ENCODE data around the gene BAX.
"Not testable (repeated sequence)": the region's sequence is repeated elsewhere in the genome, so short reads cannot be mapped to it uniquely, and the experiment has no call there.

The BAX gene

DNA sequence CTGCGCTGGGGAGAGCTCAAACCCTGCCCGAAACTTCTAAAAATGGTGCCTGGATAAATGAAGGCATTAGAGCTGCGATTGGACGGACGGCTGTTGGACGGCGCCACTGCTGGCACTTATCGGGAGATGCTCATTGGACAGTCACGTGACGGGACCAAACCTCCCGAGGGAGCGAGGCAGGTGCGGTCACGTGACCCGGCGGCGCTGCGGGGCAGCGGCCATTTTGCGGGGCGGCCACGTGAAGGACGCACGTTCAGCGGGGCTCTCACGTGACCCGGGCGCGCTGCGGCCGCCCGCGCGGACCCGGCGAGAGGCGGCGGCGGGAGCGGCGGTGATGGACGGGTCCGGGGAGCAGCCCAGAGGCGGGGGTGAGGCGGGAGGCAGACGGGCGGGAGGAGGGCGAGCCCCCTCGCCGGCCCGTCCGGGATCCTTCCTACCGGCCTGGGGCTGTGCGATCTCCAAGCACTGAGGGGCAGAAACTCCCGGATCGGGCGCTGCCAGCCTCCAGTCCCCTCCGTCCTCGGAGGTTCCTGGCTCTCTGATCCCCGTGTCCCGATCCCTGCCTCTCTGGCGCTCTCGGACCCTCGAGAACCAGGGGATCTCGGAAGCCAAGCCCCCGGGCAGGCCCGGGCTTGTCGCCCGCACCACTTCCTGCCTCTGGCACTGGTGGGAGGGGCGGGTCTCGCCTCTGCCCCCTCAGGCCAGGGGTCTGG lies at the start of gene BAX:
BAX (plus strand) TSS at position 281 of the 713 bp plus-strand sequence; CDS start at position 335, 54 bp downstream.
- DNase-seq (ENCODE audit: low spot score) = peak; percentile 98

DNA sequence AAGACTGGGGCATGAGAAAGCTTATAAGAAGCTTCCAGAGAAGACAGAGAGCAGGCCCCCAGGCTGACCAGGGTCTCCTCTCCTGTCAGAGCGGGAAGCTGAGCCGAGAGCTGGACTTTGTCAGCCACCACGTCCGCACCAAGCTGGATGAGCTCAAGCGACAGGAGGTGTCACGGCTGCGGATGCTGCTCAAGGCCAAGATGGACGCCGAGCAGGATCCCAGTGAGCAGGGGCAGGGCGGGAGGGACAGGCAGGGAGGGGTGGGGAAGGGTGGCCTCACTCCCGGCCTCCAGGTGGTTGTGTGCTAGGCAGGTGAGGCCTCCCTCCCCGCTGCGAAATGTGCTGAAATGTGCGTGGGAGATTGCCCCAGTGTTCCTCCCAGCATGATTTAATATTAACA lies 49.0 kb upstream of the BAX start:
- DNase-seq (ENCODE audit: low spot score) = no peak

DNA sequence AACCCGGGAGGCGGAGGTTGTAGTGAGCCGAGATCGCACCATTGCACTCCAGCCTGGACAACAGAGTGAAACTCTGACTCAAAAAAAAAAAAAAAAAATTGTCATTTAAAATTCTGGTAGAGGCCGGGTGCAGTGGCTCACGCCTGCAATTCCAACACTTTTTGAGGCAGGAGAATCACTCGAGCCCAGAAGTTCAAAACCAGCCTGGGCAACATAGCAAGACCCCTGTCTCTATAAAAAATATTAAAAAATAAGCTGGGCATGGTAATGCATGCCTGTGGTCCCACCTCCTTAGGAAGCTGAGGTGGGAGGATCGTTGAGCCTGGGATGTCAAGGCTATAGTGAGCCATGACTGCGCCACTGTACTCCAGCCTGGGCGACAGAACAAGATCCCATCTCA lies 48.4 kb upstream of the BAX start:
- DNase-seq (ENCODE audit: low spot score) = no peak

- no peak for DNase-seq (ENCODE audit: low spot score)
Observed at GRCh38 chr19:48907671-48908070, 47.0 kb upstream of the BAX start.

GRCh38 chr19:48909424-48910077 lies 45.1 kb upstream of the BAX start:
- not testable (repeated sequence) for DNase-seq (ENCODE audit: low spot score)

DNA sequence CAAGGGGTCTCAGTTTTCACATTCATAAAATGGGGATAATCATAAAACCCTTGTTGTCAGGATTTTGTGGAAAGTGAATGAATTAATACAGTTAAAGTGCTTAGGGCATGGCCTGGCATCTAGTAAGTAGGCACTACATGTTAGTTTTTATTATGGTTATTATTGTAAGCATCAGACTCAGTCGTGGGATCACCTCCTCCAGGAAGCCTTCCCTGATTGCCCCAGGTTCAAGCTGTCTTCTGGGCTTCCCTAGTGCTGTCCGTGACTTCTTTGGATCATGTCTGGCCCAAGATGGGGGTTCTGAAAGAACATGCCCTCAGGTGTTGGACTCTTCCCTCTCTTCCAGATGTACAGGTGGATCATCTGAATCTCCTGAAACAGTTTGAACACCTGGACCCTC lies 43.9 kb upstream of the BAX start:
- DNase-seq (ENCODE audit: low spot score) = no peak

DNA sequence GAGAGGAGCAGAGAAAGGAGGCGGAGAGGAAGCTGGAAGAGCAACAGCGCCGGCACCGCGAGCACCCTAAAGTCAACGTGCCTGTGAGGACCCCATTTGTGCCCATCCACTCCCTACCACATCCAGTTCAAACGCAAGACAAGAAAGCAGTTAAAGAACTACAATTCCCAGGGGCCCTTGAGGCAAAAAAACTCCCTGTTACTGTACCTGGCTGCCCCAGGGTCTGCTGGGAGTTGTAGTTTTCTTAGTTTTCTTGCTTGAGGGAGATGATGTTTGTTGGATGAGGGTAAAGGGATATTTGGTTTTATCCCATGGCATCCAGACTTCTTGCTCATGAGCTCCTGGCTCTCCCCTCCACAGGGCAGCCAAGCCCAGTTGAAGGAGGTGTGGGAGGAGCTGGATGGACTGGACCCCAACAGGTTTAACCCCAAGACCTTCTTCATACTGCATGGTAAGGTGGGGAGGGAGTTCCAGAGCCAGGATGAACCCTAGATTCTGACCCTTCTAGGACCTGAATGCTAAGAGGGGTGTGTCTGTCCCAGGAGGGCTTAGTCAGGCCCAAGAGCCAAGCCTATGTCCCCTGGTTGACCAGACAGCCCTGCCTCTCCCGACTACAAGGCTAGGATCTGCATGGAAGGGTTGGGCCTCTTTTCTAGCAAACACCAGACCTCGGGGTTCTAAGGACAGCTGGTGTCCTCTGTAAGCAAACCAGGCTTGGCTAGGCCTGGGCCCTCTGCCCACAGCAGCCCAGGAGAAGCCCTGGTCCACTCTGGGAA lies 41.4 kb upstream of the BAX start:
- peak; percentile 52 for DNase-seq (ENCODE audit: low spot score)

- DNase-seq (ENCODE audit: low spot score) = no peak
Observed at GRCh38 chr19:48914181-48914580, 40.5 kb upstream of the BAX start.

- no peak for DNase-seq (ENCODE audit: low spot score)
Observed at GRCh38 chr19:48915757-48916156, 38.9 kb upstream of the BAX start.

DNA sequence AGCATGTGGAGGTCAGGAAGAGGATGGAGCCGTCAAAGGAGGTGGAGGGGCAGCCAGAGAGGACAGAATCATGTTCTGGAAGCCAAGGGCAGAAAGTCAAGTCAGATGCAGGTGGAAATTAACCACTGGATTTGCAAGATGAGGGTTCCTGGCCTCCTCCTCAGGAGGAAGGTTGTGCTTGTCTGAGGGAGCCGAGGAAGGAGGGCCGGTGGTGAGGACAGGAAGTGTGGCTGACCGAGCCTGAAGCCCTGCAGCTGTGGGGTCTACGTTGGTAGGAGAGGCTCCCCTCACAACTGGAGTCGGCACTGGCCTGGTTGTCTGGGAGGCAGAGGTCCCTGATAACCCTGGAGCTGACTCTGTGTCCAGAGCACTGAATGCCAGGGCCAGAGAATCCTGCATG lies 36.6 kb upstream of the BAX start:
- DNase-seq (ENCODE audit: low spot score) = no peak

DNA sequence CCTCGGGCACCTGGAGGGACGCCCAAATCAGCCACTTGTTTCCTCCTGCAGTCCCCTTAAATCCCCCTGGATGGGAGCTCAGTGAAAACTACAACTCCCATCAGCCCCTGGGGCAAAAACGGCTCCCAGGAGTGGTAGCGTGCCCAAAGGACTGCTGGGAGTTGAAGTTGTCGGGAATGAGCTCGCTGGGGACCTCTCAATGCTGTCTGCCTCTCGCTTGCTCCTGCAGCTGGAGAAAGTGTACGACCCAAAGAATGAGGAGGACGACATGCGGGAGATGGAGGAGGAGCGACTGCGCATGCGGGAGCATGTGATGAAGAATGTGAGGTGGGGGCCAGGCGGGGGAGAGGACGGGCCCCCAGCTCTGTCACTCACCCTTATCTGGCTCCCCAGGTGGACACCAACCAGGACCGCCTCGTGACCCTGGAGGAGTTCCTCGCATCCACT lies 35.9 kb upstream of the BAX start:
- peak; percentile 84 for DNase-seq (ENCODE audit: low spot score)

GRCh38 chr19:48919271-48919670 lies 35.4 kb upstream of the BAX start:
- not testable (repeated sequence) for DNase-seq (ENCODE audit: low spot score)

DNA sequence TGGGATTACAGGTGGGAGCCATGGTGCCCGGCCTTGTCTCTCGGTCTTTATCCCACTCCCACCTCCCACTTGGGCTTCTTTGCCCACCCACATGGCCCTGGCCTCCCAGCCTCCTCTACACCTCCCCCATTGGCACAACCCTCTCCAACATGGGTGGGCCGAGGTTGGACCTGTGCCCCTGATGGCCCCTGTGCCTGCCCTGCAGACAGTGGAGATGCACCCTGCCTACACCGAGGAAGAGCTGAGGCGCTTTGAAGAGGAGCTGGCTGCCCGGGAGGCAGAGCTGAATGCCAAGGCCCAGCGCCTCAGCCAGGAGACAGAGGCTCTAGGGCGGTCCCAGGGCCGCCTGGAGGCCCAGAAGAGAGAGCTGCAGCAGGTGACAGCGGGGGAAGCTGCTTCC lies 33.7 kb upstream of the BAX start:
- DNase-seq (ENCODE audit: low spot score) = no peak

- no peak for DNase-seq (ENCODE audit: low spot score)
Observed at GRCh38 chr19:48921721-48922500, 32.8 kb upstream of the BAX start.

DNA sequence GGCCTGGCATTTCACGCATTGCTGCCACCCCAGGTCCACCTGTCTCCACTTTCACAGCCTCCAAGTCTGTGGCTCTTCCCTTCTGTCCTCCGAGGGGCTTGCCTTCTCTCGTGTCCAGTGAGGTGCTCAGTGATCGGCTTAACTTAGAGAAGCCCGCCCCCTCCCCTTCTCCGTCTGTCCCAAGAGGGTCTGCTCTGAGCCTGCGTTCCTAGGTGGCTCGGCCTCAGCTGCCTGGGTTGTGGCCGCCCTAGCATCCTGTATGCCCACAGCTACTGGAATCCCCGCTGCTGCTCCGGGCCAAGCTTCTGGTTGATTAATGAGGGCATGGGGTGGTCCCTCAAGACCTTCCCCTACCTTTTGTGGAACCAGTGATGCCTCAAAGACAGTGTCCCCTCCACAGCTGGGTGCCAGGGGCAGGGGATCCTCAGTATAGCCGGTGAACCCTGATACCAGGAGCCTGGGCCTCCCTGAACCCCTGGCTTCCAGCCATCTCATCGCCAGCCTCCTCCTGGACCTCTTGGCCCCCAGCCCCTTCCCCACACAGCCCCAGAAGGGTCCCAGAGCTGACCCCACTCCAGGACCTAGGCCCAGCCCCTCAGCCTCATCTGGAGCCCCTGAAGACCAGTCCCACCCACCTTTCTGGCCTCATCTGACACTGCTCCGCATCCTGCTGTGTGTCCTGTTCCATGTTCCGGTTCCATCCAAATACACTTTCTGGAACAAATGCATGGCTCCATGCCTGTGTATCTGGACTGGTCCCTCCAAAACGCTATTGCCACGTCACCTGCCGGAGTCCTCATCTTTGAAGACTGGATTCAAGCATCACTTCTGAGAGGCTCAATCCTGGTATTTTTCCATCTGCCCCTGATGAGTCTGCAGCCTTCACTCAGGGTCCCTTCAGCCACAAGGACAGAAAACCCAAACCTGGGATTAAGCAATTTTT lies 31.9 kb upstream of the BAX start:
- DNase-seq (ENCODE audit: low spot score) = no peak

DNA sequence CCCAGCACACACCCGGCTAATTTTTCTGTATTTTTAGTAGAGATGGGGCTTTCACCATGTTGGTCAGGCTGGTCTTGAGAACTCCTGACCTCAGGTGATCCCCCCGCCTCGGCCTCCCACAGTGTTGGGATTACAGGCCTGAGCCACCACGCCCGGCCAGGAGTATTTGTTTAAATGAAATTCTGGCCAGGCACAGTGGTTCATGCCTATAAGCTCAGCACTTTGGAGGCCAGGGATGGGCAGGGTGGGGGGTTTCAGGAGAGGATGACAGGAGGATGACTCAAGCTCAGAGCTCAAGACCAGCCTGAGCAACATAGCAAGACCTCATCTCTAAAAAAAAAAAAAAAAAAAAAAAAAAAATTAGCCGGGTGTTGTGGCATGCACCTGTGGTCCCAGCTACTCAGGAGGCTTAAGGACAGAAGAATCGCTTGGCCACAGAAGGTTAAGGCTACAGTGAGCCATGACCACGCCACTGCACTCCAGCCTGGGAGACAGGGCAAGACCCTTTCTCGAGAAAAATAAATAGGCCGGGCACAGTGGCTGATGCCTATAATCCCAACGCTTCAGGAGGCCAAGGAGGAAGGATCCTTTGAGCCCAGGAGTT lies 29.3 kb upstream of the BAX start:
- DNase-seq (ENCODE audit: low spot score) = no peak

- not testable (repeated sequence) for DNase-seq (ENCODE audit: low spot score)
Observed at GRCh38 chr19:48925890-48926289, 28.8 kb upstream of the BAX start.

- no peak for DNase-seq (ENCODE audit: low spot score)
Observed at GRCh38 chr19:48926909-48927308, 27.8 kb upstream of the BAX start.

GRCh38 chr19:48927692-48928091 lies 27.0 kb upstream of the BAX start:
- DNase-seq (ENCODE audit: low spot score) = not testable (repeated sequence)

DNA sequence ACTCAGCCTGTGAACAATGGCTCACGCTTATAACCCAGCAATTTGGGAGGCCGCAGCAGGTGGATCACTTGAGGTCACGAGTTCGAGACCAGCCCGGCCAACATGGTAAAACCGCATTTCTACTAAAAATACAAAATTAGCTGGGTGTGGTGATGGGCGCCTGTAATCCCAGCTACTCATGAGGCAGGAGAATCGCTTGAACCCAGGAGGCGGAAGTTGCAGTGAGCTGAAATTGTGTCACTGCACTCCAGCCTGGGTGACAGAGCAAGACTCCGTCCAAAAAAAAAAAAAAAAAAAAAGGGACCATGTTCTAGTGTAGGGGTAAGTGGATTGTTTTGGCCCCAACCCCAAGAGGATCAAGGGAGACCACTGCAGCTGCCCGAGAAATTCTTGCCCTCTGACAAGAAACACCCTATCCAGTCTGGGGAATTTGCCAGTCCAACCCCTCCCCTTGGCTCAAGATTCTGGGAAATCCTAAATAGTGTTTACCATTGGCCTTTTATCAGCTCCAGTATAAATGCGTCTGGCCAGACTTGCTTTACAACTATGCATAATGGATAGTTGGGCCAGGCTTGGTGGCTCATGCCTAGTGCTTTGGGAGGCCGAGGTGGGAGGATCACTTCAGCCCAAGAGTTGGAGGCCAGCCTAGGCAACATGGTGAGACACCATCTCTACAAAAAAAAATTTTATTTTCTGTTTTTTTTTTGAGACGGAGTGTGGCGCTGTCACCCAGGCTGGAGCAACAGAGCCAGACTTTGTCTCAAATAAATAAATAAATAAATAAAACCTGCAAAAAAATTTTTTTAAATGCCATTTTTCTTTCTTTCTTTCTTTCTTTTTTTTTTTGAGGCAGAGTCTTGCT lies 26.3 kb upstream of the BAX start:
- DNase-seq (ENCODE audit: low spot score) = no peak
